ENCODE data around the gene WDR81. TPM values are rescaled to one million over a fixed set of nuclear protein-coding genes. Genes with fewer than 3 reads are reported as not detected.
A peak's percentile ranks its signal among the peaks of the same experiment; 100 is the strongest.
"Not testable (repeated sequence)": the region's sequence is repeated elsewhere in the genome, so short reads cannot be mapped to it uniquely, and the experiment has no call there.

WDR81 gene
- total RNA-seq, 1 experiment from 2014 or later, result 29.5 TPM

DNA sequence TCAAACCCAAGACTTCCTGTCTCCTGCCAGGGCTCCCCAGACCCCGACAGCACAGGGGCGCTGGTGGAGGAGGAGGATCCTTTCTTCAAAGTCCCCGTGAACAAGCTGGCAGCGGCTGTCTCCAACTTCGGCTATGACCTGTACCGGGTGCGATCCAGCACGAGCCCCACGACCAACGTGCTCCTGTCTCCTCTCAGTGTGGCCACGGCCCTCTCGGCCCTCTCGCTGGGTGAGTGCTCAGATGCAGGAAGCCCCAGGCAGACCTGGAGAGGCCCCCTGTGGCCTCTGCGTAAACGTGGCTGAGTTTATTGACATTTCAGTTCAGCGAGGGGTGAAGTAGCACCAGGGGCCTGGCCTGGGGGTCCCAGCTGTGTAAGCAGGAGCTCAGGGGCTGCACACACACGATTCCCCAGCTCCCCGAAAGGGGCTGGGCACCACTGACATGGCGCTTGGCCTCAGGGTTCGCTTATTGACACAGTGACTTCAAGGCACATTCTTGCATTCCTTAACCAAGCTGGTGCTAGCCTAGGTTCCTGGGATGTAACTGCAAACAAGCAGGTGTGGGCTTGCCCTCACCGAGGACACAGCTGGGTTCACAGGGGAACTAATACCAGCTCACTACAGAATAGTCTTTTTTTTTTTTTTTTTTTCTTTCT is 45.4 kb downstream of the WDR81 start:
- H3K27me3 ChIP-seq (ENCODE audit: control insufficient read depth, insufficient read depth, low read length), result no peaks in the 10 kb centered on the region
- H3K4me1 ChIP-seq (ENCODE audit: control insufficient read depth, insufficient read depth, low read length), result peaks cover 13% of the 10 kb centered on the region
- no peaks in the 10 kb centered on the region for H3K36me3 ChIP-seq (ENCODE audit: control insufficient read depth, insufficient read depth, low read length)
- DNase-seq (ENCODE audit: low read depth, low spot score), result no peak
- ATAC-seq, result peak; percentile 83
- in situ Hi-C loops (cut with HindIII; ENCODE audit: low pct_unique_long_range_greater_than_20kb, low sequenced_read_pairs), result no loop called here
- no TSS peak for BruUV-seq (replicated peaks)
- peak overlapping the region in 1 of 2 experiments; percentile 31; a peak in 1 of 4 replicates for H3K4me3 ChIP-seq (ENCODE audit: low read depth in 2 of 2, low read length in 2 of 2)
- TF ChIP-seq TCF7L2 (IDR thresholded peaks at IDR 0.05; ENCODE audit: low read depth, low read length), result peak; percentile 61
- TF ChIP-seq, protein P1, sequence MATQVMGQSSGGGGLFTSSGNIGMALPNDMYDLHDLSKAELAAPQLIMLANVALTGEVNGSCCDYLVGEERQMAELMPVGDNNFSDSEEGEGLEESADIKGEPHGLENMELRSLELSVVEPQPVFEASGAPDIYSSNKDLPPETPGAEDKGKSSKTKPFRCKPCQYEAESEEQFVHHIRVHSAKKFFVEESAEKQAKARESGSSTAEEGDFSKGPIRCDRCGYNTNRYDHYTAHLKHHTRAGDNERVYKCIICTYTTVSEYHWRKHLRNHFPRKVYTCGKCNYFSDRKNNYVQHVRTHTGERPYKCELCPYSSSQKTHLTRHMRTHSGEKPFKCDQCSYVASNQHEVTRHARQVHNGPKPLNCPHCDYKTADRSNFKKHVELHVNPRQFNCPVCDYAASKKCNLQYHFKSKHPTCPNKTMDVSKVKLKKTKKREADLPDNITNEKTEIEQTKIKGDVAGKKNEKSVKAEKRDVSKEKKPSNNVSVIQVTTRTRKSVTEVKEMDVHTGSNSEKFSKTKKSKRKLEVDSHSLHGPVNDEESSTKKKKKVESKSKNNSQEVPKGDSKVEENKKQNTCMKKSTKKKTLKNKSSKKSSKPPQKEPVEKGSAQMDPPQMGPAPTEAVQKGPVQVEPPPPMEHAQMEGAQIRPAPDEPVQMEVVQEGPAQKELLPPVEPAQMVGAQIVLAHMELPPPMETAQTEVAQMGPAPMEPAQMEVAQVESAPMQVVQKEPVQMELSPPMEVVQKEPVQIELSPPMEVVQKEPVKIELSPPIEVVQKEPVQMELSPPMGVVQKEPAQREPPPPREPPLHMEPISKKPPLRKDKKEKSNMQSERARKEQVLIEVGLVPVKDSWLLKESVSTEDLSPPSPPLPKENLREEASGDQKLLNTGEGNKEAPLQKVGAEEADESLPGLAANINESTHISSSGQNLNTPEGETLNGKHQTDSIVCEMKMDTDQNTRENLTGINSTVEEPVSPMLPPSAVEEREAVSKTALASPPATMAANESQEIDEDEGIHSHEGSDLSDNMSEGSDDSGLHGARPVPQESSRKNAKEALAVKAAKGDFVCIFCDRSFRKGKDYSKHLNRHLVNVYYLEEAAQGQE (IDR thresholded peaks at IDR 0.05; ENCODE audit: insufficient read depth in 1 of 2, low read depth in 2 of 2, low read length in 1 of 2), result no peak
- TF ChIP-seq POLR2AphosphoS5 (IDR thresholded peaks at IDR 0.05; ENCODE audit: low read depth, low read length), result no peak
- no peak for TF ChIP-seq CTCF (IDR thresholded peaks at IDR 0.05)
- no peak for TF ChIP-seq SIN3A (IDR thresholded peaks at IDR 0.05; ENCODE audit: borderline replicate concordance, insufficient read depth, low read depth, low read length)
- no peaks in the 10 kb centered on the region for H3K9me3 ChIP-seq (ENCODE audit: control insufficient read depth, insufficient read depth, low read depth, low read length)
- intact Hi-C loops (cut with micrococcal nuclease; ENCODE audit: unreplicated experiment), result no loop called here
- peak overlapping the region; percentile 82 for H3K27ac ChIP-seq (ENCODE audit: low read length)
- ChIA-PET POLR2A (interaction anchor here (0.6 to 0.9 kb wide), 3 partner anchors 20 to 107 kb away, joined by 3 to 7 read pairs (median 5); no protein-coding TSS in a partner anchor), CTCF (interaction anchor here (0.6 to 1.0 kb wide), 2 partner anchors 27 to 49 kb away, joined by 3 to 5 read pairs; no protein-coding TSS in a partner anchor)

DNA sequence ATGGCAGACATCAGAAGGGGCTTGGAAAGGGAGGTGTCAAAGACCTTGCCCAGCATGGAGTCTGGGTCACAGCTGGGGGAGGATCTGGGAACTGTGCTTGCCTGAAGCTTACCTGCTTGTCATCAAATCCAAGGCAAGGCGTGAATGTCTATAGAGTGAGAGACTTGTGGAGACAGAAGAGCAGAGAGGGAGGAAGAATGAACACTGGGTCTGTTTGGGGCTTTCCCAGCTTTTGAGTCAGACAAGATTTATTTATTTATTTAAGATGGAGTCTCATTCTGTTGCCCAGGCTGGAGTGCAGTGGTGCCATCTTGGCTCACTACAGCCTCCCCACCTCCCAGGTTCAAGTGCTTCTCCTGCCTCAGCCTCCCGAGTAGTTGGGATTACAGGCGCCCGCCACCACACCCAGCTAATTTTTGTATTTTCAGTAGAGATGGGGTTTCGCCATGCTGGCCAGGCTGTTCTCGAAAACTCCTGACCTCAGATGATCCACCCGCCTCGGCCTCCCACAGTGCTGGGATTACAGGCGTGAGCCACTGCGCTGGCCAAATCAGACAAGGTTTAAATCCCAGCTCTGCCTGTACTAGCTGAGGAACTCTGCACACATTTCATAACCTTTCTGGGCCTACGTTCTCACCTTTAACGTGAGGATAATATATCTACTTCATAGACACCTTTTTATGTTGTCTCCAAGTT is 48.6 kb downstream of the WDR81 start:
- POLR2A ChIA-PET; H3K4me3 ChIP-seq (ENCODE audit: low read depth in 2 of 2, low read length in 2 of 2); H3K9me3 ChIP-seq (ENCODE audit: control insufficient read depth, insufficient read depth, low read depth, low read length); in situ Hi-C loops (cut with HindIII; ENCODE audit: low pct_unique_long_range_greater_than_20kb, low sequenced_read_pairs); CTCF ChIA-PET; BruUV-seq (replicated peaks); intact Hi-C loops (cut with micrococcal nuclease; ENCODE audit: unreplicated experiment); H3K36me3 ChIP-seq (ENCODE audit: control insufficient read depth, insufficient read depth, low read length); H3K27me3 ChIP-seq (ENCODE audit: control insufficient read depth, insufficient read depth, low read length): not testable (repeated sequence)
- peak; percentile 51 for ATAC-seq
- peak overlapping the region; percentile 34 for H3K27ac ChIP-seq (ENCODE audit: low read length)
- DNase-seq (ENCODE audit: low read depth, low spot score), result peak; percentile 8
- peaks cover 13% of the 10 kb centered on the region for H3K4me1 ChIP-seq (ENCODE audit: control insufficient read depth, insufficient read depth, low read length)

DNA sequence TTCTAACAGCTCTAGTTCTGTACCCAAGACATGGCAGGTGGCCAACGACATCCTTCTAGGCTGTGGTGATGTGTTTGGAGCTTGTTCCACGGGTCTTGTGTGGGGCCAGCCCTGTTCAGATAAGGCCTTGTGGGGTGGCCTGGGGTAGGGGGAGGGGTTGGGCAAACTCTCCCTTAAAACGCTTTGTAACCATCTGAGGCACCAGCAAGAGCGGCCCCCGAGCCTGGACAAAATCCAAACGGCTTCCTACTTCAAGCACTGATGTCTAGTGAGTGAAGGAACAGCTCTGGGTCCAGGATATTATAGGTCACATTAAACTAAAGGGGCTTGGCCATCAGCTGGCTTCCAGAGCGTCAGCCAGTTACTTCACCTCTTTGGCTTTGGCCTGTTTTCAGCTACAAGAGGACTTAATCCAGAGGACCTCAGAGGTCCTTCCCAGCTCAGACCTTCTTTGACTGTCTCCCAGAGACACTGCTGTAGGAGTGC is 49.2 kb downstream of the WDR81 start:
- POLR2A ChIA-PET, result no interaction called here
- Histone ChIP-seq H3K36me3 (ENCODE audit: control insufficient read depth, insufficient read depth, low read length) (no peaks in the 10 kb centered on the region), H3K27ac (ENCODE audit: low read length) (peak overlapping the region; percentile 34), H3K4me3 (ENCODE audit: low read depth in 2 of 2, low read length in 2 of 2) (no peak overlapping the region), H3K9me3 (ENCODE audit: control insufficient read depth, insufficient read depth, low read depth, low read length) (no peaks in the 10 kb centered on the region), H3K27me3 (ENCODE audit: control insufficient read depth, insufficient read depth, low read length) (no peaks in the 10 kb centered on the region), H3K4me1 (ENCODE audit: control insufficient read depth, insufficient read depth, low read length) (peaks cover 13% of the 10 kb centered on the region)
- TF ChIP-seq, protein P1 (IDR thresholded peaks at IDR 0.05; ENCODE audit: insufficient read depth in 1 of 2, low read depth in 2 of 2, low read length in 1 of 2), result no peak
- TF ChIP-seq SIN3A (IDR thresholded peaks at IDR 0.05; ENCODE audit: borderline replicate concordance, insufficient read depth, low read depth, low read length) (no peak), CTCF (IDR thresholded peaks at IDR 0.05) (no peak), POLR2AphosphoS5 (IDR thresholded peaks at IDR 0.05; ENCODE audit: low read depth, low read length) (no peak), TCF7L2 (IDR thresholded peaks at IDR 0.05; ENCODE audit: low read depth, low read length) (no peak)
- DNase-seq (ENCODE audit: low read depth, low spot score), result no peak
- CTCF ChIA-PET, result no interaction called here
- intact Hi-C loops (cut with micrococcal nuclease; ENCODE audit: unreplicated experiment), result no loop called here
- BruUV-seq (replicated peaks), result no TSS peak
- ATAC-seq, result no peak
- in situ Hi-C loops (cut with HindIII; ENCODE audit: low pct_unique_long_range_greater_than_20kb, low sequenced_read_pairs), result no loop called here

All from Panc1 (cell line).